Esophagus muscularis mucosa (tissue), 4 donors: ENCODE results near the gene HIBCH. TPM values are rescaled to one million over a fixed set of nuclear protein-coding genes. Genes with fewer than 3 reads are reported as not detected.
A peak's percentile ranks its signal among the peaks of the same experiment; 100 is the strongest.

Experiments
- DNase-seq: peaks from one replicate; pipeline ENCODE4 v3.0.0-alpha.2; 2017; ENCODE audit errors: extremely low spot score
- H3K27ac ChIP-seq, 4 donors: fragments of 200-600 bp; sonication (generic); replicated peaks in 1 of 4; 1 replicate in 3 of 4; 2 replicates in 1 of 4; pipeline ENCODE4 v1.5.1; 2016 to 2019; ENCODE audit warnings: mild to moderate bottlenecking in 1 of 4
- H3K27me3 ChIP-seq, 4 donors: fragments of 200-600 bp; sonication (generic); one replicate each; pipeline versions ENCODE4 v1.5.1 to v1.6.0; 2016 to 2019
- H3K36me3 ChIP-seq, 4 donors: fragments of 200-600 bp; sonication (generic); one replicate each; pipeline ENCODE4 v1.5.1; 2016 to 2019
- H3K4me1 ChIP-seq, 4 donors: fragments of 200-600 bp; sonication (generic); one replicate each; pipeline ENCODE4 v1.5.1; 2016 to 2019
- H3K4me3 ChIP-seq, 4 donors: fragments of 200-600 bp; sonication (generic); 1 replicate in 2 of 4; 2 replicates in 2 of 4; pipeline ENCODE4 v1.5.1; 2016 to 2019; ENCODE audit warnings: mild to moderate bottlenecking in 4 of 4, moderate library complexity in 1 of 4
- H3K9me3 ChIP-seq, 4 donors: fragments of 200-600 bp; sonication (generic); 1 replicate in 3 of 4; 2 replicates in 1 of 4; pipeline ENCODE4 v1.5.1; 2016 to 2019
- EP300 ChIP-seq: sonication (generic); formaldehyde crosslinking; IDR thresholded peaks from one replicate; pipeline ENCODE4 v1.6.1; 2017; ENCODE audit warnings: antibody characterized with exemption
- POLR2A ChIP-seq: fragments of 450-650 bp; IDR thresholded peaks from one replicate; pipeline ENCODE4 v1.6.1; 2017; ENCODE audit warnings: antibody characterized with exemption, moderate library complexity, mild to moderate bottlenecking, low read depth
- POLR2AphosphoS5 ChIP-seq, 2 donors: sonication (generic); formaldehyde crosslinking; IDR thresholded peaks; one replicate each; pipeline ENCODE4 v1.6.1; 2017; ENCODE audit warnings: antibody characterized with exemption in 2 of 2
- WGBS: methylation state at CpG from one replicate; pipeline ENCODE4 v1.1.5; 2018; 5-methylcytosine and 5-hydroxymethylcytosine counted together
- intact Hi-C: fragments of 100-400 bp; cut with DNase I; formaldehyde crosslinking; loops from one replicate; pipeline ENCODE4 v1.15.1; 2023
- total RNA-seq, 4 donors: library from RNA; depleted of rRNA; stranded (reverse); fragments of >200 nt; gene quantifications; one replicate each; pipeline versions ENCODE4 v1.1.0 to v1.2.1, GENCODE V29; 2016
- TF ChIP-seq, protein P1 (sequence below), 3 experiments: fragments of 200-600 bp in 2 of 3; fragments of 450-650 bp in 1 of 3; sonication (generic) in 2 of 3; IDR thresholded peaks; one replicate each; pipeline ENCODE4 v1.5.1; 2017 to 2019; ENCODE audit warnings: antibody characterized with exemption in 3 of 3, mild to moderate bottlenecking in 2 of 3, moderate library complexity in 1 of 3

HIBCH gene
- total RNA-seq, 4 donors from 2014 or later = 12.3 to 20.2 (median 15.5) TPM

DNA sequence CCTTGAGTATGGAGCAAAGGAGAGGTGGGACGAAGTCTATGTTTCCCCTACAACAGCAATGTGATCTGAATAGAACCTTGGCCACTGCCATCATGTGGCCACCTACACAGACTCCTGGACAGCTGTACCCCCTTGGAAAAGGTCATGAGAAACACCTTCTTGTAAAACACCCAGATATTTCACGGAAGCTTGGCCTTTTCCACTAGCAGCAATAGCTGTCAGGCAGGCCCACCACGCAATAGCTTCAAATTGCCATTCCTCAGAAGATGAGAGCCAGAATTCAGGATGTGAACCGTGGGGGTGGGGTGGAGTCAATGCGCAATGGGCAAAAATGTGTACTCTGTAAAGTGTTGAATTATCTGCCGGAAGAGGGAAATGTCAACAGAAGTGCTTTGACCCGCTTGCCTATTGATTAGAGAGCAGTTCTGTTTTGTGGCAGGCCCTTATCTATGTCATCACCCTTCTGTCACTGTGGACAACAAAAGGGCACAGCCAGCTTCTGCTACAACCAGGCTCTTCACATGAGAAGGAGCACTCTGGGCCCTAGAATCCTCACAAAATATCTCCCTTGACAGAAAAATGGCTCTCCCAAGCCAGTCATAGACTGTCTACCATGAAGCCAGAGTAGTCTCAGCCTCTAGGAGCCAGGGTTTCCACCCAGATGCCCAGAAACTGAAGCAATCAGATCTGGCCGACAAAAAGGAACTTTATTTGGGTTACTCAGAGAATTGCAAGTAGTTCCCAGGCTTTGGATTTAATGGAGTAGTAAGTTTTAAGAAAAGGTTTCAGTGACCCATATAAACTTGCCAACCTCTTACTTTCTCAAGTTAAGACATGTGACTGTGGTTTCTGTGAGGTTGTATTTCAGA, 33.3 kb upstream of the HIBCH start:
- intact Hi-C loops = no loop called here
- WGBS = 87% methylated on average over 8 of the region's 8 CpGs
- peak overlapping the region; percentile 45 to 56 (median 55) for H3K27ac ChIP-seq

DNA sequence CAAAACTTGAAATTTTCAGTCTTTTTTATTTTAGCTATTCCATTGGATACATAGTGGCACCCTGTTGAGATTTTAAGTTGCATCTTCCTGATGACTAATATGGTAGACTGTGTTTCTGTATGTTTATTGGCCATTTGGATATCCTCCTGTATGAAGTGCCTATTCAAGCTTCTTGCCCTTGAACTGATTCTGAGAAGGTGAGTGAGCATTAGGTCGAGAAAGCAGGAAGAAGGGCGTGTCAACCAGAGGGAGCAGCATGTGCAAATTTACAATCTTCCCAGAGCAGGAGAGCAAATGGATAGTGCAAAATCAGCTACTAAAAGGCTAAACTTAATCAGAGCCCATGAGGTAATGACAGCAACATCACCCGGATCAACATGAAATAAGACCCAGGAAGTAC, 32.3 kb upstream of the HIBCH start:
- 87% methylated on average over 3 of the region's 3 CpGs for WGBS
- intact Hi-C loops = no loop called here
- peaks cover 0 to 7% (median 1%) of the 10 kb centered on the region in 4 donors for H3K36me3 ChIP-seq
- H3K27me3 ChIP-seq = no peaks in the 10 kb centered on the region
- H3K9me3 ChIP-seq = no peaks in the 10 kb centered on the region
- H3K27ac ChIP-seq = peak overlapping the region in 2 of 4 donors; percentile 56
- peaks cover 26 to 64% (median 53%) of the 10 kb centered on the region in 4 donors for H3K4me1 ChIP-seq
- H3K4me3 ChIP-seq = no peak overlapping the region
- TF ChIP-seq, protein P1, sequence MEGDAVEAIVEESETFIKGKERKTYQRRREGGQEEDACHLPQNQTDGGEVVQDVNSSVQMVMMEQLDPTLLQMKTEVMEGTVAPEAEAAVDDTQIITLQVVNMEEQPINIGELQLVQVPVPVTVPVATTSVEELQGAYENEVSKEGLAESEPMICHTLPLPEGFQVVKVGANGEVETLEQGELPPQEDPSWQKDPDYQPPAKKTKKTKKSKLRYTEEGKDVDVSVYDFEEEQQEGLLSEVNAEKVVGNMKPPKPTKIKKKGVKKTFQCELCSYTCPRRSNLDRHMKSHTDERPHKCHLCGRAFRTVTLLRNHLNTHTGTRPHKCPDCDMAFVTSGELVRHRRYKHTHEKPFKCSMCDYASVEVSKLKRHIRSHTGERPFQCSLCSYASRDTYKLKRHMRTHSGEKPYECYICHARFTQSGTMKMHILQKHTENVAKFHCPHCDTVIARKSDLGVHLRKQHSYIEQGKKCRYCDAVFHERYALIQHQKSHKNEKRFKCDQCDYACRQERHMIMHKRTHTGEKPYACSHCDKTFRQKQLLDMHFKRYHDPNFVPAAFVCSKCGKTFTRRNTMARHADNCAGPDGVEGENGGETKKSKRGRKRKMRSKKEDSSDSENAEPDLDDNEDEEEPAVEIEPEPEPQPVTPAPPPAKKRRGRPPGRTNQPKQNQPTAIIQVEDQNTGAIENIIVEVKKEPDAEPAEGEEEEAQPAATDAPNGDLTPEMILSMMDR (IDR thresholded peaks at IDR 0.05) = no peak
- TF ChIP-seq POLR2A = no peak
- TF ChIP-seq EP300 = no peak
- TF ChIP-seq POLR2AphosphoS5 (IDR thresholded peaks at IDR 0.05) = no peak
- no peak for DNase-seq

More for the DNA sequence above, 33.3 kb upstream of the HIBCH start:
- Histone ChIP-seq H3K4me3 (no peak overlapping the region), H3K9me3 (no peaks in the 10 kb centered on the region), H3K4me1 (peaks cover 26 to 73% (median 62%) of the 10 kb centered on the region in 4 donors), H3K36me3 (peaks cover 0 to 7% (median 1%) of the 10 kb centered on the region in 4 donors), H3K27me3 (no peaks in the 10 kb centered on the region)
- TF ChIP-seq POLR2A (no peak), EP300 (no peak), POLR2AphosphoS5 (IDR thresholded peaks at IDR 0.05) (no peak)
- TF ChIP-seq, protein P1 (IDR thresholded peaks at IDR 0.05) = no peak
- DNase-seq = no peak

DNA sequence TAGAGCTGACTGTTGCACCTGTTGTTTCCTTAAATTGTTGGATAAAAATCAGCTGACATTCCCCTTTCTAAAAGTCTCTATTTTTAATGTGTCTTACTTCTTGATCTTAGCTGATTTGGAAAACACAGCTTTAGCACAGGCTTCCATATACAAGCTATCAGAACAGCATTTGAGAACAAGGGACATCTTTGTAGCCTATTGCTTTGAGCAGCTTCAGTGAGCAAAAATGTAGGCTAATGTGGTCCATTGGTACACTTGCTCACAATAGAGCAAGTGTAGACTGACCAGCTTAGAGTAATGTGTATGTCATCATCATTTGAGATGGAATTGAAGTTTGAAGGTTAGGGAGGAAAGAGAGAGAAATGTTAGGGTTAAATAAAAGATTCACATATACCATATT, 30.7 kb upstream of the HIBCH start:
- TF ChIP-seq POLR2A (no peak), POLR2AphosphoS5 (IDR thresholded peaks at IDR 0.05) (no peak), EP300 (no peak)
- TF ChIP-seq, protein P1 (IDR thresholded peaks at IDR 0.05) = no peak
- Histone ChIP-seq H3K4me3 (no peak overlapping the region), H3K27ac (peak overlapping the region in 2 of 4 donors; percentile 4 to 9), H3K4me1 (peaks cover 22 to 59% (median 52%) of the 10 kb centered on the region in 4 donors), H3K27me3 (no peaks in the 10 kb centered on the region), H3K36me3 (peaks cover 0 to 7% (median 1%) of the 10 kb centered on the region in 4 donors), H3K9me3 (no peaks in the 10 kb centered on the region)
- DNase-seq = no peak
- intact Hi-C loops = no loop called here

DNA sequence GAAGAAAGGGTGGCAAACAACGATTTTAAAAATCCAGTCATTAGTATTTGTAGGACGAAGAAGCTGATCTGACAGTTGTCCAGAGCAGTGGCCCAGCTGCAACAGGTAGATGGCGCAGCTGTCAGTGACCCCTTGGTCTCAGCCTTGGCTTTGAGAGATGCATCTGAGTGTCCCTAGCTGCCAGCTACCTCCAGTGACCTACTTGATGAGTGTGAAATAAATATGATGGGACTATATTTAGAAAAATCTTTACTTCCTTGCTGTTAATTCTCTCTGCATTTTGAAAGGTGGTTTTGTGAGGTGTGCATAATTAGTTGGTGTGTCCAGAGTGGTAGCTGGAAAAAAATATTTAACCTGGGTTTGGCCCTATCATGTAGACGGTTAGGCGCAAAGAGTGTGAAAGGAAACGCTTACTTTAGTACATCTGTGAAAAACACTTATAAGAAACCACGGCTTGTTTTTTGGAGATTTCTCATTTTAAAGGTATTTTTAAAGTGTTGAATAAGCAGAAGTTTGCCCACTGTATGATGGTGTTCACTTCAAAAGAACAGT, 24.7 kb upstream of the HIBCH start:
- WGBS = 16% methylated on average over 7 of the region's 7 CpGs
- intact Hi-C loops = no loop called here

More for the DNA sequence above, 24.7 kb upstream of the HIBCH start:
- TF ChIP-seq EP300 (no peak), POLR2AphosphoS5 (IDR thresholded peaks at IDR 0.05) (peak; percentile 7 to 39), POLR2A (no peak)
- TF ChIP-seq, protein P1 (IDR thresholded peaks at IDR 0.05) = peak; percentile 39 to 64 (median 48)
- no peaks in the 10 kb centered on the region for H3K27me3 ChIP-seq
- H3K27ac ChIP-seq = peak overlapping the region; percentile 95 to 98 (median 97)
- H3K9me3 ChIP-seq = no peaks in the 10 kb centered on the region
- no peak for DNase-seq
- H3K4me3 ChIP-seq = peak overlapping the region; percentile 82 to 89 (median 84)
- H3K4me1 ChIP-seq = peaks cover 20 to 43% (median 38%) of the 10 kb centered on the region in 4 donors
- H3K36me3 ChIP-seq = peaks cover 0 to 7% (median 0%) of the 10 kb centered on the region in 4 donors
